ENCODE measurements around the gene CLNK. TPM values are rescaled to one million over a fixed set of nuclear protein-coding genes. Genes with fewer than 3 reads are reported as not detected.

The CLNK gene
- polyA plus RNA-seq, 3 donors, result 0.52 to 1.5 (median 0.58) TPM

DNA sequence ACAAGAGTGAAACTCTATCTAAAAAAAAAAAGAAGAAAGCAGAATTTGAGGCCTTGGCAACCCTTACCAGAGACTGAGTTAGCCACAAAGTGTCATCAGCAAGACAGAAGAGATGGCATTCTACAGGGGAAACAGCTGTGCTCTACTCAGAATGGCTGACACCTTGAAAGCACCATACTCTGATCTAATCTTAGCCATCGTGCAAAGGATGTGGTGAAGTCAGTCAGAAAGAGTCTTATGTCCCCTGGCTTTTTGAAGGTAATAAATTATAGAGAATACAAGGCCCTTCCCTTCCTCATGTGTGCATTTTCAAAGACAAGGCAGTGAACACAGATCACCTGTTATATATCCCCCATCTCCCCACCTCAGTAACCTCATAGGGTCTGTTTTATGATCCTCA lies 13.2 kb downstream of the CLNK start:
- DNase-seq (ENCODE audit: extremely low read depth in 1 of 11, low read depth in 9 of 11, low spot score in 4 of 11), result no peak

DNA sequence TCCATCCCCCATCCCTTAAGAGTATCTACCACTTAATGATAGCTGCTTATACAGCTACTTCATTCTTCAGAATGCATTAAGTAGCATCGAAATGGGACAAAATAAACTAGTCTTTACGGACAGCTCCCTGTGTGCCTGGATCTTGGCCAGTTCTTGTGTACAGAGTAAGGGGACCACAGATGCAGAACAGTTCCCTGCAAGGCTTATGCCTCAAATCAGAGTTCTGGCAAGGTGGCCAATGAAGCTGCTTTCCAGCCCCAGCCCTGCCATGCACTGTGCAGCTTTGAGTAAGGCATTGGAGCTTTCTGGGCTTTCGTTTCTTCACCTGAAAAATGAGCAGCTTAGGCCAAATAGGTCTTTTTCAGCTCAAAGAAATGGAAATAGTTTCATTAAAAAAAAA lies 14.2 kb downstream of the CLNK start:
- DNase-seq (ENCODE audit: extremely low read depth in 1 of 11, low read depth in 9 of 11, low spot score in 4 of 11), result no peak

DNA sequence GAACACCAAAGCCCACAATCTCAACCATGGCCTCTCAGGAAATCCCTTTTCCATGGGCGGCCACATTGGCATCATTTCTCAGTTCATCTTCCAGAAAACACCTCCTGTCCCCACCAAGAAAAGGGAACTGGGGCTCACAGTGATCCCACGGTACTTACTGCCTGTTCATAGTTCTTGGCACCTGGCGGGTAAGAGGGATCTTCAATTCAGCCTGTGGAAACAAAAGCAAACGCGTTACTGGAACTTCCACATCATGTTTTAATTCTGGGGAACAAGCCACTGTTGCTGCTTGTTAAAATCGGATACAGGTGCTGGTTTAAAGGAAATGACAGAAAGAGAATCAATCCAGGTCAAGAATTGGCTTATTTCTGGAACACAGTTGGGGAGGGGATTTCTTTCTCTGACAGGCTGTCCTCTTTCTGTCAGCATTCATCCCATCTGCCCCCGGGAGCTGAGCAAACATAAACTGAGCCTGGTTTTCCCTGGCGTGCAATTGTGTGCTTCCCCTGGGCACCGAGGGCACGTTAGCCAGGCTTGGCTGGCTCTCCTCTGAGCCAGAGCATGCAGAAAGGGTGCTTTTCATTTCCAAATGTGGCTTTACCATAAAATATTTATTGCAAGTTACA lies 16.8 kb downstream of the CLNK start:
- no peak for DNase-seq (ENCODE audit: extremely low read depth in 1 of 11, low read depth in 9 of 11, low spot score in 4 of 11)

DNA sequence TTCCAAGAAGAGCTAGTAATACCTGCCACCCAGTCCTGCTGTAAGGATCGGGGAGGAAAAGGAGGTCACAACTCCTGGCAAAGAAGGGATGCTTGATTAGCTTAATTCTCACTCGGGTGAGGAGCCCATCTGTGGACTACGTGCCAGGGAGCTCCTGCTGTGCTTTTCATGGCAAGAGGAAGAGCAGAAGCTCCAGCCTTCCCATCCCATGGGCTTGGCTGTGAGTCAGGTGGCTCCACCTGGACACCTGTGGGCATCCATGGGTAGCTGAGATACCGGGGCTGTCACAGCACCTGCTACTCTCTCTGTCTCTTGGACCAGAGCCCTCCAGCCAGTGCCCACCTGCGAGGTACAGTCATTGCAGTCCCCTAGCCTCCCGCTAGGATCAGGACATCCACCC lies 18.0 kb downstream of the CLNK start:
- DNase-seq (ENCODE audit: extremely low read depth in 1 of 11, low read depth in 9 of 11, low spot score in 4 of 11), result no peak

DNA sequence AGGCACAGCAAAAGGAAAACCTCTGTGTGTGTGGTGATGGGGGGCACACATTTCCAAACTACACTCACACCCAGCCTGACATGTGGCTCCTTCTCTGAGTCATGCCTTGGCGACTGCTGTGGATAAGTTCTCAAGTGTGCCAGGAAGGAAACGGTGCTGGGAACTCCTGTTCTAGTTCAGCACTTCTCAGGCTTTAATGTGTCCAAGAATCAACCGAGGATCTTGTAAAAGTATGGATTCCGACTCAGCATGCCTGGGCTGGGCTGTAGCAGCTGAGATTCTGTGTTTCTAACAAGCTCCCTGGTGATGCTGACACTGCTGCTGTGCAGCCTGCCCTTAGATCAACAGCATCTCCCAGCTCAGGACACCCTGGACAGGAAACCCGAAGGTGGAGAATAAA lies 20.2 kb downstream of the CLNK start:
- DNase-seq (ENCODE audit: extremely low read depth in 1 of 11, low read depth in 9 of 11, low spot score in 4 of 11), result no peak

DNA sequence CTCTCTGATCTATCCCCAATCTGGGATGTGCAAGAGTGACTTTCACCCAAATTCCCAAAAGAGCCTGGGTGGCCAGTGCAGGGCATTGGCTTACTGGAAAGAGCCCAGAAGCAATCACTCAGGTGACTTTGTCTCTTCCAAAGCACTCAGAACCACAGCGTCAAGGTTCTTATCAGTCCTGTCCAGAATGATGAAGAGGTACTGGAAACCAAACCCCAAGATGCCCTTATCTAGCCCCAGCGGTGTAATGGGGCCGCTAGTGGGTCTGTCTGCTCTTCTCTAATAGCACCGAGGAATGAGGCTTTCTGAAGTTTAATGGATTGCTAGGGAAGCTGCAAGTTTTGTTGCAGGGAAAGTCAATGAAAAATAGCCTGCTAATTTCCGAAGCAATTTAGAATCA lies 21.6 kb downstream of the CLNK start:
- no peak for DNase-seq (ENCODE audit: extremely low read depth in 1 of 11, low read depth in 9 of 11, low spot score in 4 of 11)

DNA sequence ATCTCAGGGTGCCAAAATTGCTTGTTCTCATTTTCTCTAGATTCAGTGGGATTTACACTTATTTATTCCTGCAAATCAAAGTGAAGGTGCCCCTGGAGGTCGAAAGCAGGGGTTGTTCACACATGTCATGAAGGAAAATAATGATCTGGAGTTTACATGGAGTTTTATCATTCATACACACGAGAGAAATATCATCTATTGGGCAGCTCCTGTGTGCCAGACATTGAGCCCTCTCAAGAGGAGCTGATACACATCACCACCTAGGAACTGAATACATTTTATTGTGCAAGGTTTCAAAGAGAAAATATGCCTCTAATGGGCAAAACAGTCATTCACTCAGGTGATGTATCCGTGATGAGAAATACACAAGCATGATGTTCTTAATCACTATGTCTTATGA lies 23.5 kb downstream of the CLNK start:
- DNase-seq (ENCODE audit: extremely low read depth in 1 of 11, low read depth in 9 of 11, low spot score in 4 of 11), result no peak

DNA sequence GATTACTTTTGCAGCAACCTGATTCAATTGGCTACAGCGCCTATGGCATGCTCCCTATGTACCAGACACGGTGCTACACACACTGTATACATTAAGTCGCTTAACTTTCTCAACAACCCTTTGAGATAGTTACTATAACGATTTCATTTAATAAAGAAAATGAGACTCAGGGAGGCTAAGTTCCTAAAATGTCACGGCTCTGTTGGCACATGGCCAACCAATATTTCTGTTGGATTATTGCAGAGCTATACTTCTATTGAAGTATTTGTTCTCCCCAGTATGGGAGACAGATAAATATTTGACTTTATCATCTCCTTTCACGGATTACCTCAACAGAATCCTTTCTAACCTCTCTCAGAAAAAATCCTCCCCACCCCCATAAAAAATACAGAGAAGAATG lies 25.3 kb downstream of the CLNK start:
- DNase-seq (ENCODE audit: extremely low read depth in 1 of 11, low read depth in 9 of 11, low spot score in 4 of 11), result no peak

DNA sequence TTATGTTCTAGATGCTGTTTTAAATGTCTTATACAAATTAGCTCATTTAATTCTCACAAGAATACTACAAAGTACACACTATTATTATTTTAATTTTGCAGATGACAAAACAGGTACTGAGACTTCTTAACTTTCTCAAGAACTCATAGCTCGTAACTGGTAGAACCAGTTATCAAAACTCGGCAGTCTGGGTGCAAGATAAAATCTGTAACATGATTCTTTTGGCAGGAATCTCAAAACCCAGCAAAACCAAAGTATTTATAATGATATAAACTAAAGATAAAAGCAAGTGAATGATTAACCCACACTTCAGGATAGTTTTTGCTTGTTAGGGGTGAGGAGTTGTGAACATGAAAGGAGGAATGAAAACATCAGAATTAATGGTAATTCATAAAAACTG lies 27.6 kb downstream of the CLNK start:
- peak in 9 of 11 donors; percentile 5 to 59 (median 26) for DNase-seq (ENCODE audit: extremely low read depth in 1 of 11, low read depth in 9 of 11, low spot score in 4 of 11)

DNA sequence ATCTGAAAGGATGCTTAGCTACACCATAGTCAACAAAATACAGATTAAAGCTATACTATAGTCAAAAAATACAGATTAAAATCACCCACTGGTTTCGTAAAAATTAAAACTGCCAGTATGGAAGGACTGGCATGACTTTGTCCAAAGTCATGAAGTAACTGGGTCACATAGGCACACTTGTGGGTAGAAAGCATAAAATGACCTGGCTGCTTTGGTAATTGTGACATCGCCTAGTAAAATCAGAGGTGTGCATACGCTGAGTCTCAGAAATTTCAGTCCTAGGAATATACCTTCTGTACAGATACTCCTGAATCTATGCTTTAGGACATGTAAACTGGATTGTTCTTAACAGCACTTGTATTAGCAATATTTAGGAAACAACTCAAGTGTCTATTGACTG lies 28.1 kb downstream of the CLNK start:
- no peak for DNase-seq (ENCODE audit: extremely low read depth in 1 of 11, low read depth in 9 of 11, low spot score in 4 of 11)

DNA sequence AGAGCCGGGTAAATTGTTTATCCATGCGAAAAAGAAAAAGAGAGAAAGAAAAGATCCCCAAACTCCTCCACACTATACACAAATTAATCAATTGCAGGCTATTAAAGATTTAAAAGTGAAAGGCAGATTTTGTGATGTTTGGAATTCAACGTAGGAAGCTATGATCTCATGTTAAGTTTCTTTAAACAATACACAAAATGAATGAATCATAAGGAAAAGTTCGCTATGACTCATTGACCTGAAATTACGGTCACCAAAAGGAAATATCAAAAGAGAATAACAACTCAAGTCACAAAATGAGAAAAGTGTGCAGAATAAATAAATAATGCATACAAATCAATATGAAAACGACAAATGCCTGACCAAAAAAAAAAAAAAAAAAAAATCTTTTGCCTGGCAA lies 28.6 kb downstream of the CLNK start:
- no peak for DNase-seq (ENCODE audit: extremely low read depth in 1 of 11, low read depth in 9 of 11, low spot score in 4 of 11)

DNA sequence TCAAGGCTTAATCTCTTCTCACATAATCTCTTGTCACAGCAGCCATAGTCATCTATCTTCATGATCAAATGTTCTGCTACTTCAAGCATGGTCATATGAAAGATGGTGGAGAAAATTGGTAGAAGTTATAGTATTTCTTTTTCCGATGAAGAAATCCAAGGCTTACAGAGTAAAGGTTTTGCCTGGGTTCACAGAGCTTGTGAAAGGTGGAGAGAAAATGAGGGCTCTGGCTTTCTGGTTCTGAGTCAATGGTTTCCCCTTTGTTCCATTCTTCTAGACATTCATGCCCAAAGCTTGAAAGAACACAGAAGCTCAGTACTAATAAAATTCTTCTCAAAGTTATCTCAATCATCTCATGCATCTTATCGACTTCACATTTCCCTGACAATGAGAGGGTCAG lies 36.1 kb downstream of the CLNK start:
- no peak for DNase-seq (ENCODE audit: extremely low read depth in 1 of 11, low read depth in 9 of 11, low spot score in 4 of 11)

DNA sequence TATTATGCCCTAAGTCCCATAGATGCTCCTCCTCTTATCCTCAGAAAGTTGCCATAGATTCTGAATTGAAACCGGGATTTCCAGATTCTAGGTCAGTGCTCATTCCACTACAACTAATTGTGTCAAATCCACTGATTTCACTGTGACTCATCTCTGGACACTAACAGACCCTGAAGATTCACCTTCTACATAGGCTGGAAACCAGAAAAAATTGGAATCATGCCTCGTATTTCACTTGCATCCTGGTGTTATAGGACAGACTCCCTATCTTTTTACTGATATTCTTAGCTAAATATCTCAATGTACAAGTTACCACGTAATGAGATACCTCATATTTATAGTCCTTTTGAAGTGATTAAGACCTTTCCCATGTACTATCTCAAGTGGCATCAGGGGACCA lies 36.7 kb downstream of the CLNK start:
- no peak for DNase-seq (ENCODE audit: extremely low read depth in 1 of 11, low read depth in 9 of 11, low spot score in 4 of 11)

DNA sequence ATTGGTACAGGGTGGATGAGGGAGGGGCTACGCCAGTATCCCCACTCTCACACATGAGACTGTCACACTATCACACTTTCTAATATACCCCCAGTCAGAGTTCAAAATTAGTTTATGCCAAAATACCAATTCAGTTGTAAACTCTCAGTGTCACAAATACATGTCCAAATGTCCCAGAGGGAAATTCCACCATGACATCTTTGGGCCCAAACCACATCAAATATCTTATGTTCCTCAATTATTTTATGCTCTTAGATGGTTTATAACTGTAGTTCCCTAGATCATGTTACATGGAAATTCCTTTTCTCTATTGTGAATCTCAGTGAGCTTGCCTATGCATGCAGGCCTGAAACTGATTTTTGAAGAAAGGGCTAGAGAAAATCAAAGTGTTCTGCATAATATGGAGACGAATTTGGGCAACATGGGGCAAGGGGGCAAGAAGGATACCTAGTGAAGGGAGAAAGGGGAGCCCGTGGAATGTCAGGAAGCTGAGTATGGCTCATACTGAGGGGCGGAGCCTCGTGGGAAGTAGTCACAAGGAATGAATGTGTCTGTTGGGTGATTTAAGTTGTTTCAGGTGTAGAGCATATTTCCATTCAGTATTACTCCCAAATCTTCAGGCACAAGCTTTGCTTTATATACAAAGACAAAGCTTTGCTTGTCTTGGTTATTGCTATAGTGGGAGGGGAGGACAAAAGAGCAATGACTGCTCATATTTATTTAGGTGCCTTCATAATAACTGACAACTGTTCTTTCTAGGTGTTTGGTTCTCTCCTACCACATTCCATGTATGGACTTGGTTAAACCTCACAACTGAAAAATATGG lies 40.8 kb downstream of the CLNK start:
- no peak for DNase-seq (ENCODE audit: extremely low read depth in 1 of 11, low read depth in 9 of 11, low spot score in 4 of 11)

DNA sequence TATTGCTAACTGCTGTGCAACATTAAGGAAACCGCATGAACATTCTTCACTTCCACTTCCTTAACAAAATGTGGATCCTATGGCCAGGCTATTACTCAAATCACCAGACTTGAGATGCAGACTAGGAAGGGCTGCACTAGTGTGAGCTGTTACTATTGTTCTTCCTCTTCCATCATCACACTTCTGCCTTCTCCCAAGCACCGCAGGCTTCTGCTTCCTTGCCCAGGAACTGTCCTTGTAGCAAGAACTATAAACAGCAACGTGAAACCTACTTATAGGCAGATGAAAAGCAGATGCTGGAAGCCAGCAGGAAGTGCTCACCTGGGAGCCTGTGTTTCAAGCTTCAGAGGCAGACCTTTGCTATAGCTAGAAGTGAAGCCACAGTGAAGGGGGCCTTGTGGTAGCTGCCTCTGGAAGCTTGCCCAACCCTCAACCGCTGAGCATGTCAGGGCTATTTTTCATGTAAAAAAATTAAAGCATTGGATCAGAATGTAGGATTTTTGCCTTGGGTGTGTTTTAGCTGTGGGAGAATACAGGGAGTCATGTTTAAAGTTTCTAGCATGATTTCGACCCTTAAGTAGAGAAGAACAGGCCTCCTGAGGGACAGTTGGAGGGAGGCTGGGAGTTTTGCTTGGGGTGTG lies 43.9 kb downstream of the CLNK start:
- no peak for DNase-seq (ENCODE audit: extremely low read depth in 1 of 11, low read depth in 9 of 11, low spot score in 4 of 11)

DNA sequence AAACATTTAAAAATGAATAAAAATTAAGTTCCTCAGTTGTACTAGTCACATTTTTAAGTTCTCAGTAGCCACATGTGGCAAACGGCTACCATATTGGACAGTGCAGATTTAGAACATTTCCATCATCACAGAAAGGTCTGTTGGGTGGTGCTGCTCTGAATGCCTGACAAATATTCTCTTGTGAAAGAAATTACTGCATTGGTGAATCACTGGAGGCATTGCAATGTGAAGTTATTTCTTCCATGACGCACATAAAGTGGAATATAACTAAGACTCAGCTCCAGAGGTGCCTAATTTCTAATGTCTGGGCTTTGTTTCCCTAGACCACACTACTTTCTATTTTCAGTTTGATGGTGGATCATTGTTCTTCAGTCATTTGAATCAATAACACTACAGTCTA lies 44.9 kb downstream of the CLNK start:
- DNase-seq (ENCODE audit: extremely low read depth in 1 of 11, low read depth in 9 of 11, low spot score in 4 of 11), result no peak

DNA sequence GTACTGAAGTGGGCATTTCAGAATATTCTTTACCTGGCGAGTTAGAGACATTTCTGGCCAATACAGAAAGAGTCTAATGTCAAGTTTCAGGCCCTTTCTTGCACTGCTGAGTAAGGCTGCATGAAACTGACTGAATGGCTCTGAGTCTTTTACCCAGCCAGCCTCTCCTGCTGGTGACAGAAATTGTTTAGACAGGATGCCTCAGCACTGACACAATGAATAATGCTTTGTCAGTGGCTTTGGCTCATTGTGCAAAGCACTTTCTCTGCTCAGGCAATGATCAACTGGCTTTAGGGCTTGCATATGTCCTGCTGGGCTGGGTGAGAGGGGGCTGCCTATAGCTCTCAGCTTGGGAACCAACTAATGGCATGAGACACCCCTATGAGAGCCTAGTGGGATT lies 45.5 kb downstream of the CLNK start:
- DNase-seq (ENCODE audit: extremely low read depth in 1 of 11, low read depth in 9 of 11, low spot score in 4 of 11), result no peak

DNA sequence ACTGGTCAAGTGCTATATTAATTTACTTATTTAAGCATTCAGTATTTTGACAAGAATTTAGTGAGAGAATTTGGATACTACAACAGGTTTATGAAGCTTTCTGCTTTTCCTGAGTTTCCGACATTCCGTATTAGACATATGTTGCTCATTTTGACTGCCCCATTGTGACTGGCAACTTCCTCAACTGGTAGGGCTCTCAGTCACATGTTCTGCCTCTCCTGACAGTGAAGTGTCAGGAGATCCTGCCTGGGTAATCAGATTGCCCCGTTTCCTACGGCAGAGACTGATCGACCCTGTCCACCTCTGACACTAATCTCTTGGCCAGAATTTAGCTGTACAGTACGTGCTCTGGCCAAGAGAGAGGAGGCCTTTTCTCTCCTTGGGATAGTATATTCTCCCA lies 49.5 kb downstream of the CLNK start:
- DNase-seq (ENCODE audit: extremely low read depth in 1 of 11, low read depth in 9 of 11, low spot score in 4 of 11), result no peak

DNA sequence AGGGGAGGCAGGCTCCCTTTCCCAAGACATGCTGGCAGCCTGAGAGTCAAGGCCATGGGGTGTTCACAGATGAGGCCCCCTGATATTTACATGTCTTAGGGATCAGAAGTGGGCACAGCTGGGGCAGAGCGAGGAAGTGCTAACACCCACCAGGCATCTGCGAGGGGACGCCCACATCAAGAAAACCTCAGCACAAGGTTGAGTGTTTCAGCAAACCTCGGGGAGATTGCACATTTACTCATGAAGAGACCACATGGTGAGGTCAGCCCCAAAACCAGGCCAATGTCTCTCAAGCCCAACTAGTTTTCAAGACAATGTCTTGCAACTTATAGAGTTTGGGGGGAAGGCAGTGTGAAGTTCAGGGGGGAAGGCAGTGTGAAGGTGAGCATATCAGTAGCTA lies 55.2 kb downstream of the CLNK start:
- no peak for DNase-seq (ENCODE audit: extremely low read depth in 1 of 11, low read depth in 9 of 11, low spot score in 4 of 11)

DNA sequence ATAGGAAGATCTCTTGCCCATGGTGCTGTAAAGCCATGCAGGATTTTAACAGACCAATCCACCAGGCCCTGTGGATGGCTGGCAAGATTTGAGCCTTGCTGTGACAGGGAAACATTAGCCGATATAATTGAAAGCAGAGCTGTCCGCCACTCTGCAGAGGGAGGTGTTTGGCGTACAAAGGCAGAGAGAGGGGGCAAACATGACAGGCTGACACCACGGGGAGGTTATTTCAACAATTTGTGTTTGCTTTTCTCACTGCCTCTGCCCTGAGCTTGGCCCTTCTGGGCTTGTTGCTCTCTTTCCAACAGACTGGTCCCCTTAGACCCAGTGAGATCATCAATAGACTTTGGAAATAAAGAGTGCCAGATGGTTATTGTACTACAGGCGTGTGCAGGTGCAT lies 59.4 kb downstream of the CLNK start:
- no peak for DNase-seq (ENCODE audit: extremely low read depth in 1 of 11, low read depth in 9 of 11, low spot score in 4 of 11)

DNA sequence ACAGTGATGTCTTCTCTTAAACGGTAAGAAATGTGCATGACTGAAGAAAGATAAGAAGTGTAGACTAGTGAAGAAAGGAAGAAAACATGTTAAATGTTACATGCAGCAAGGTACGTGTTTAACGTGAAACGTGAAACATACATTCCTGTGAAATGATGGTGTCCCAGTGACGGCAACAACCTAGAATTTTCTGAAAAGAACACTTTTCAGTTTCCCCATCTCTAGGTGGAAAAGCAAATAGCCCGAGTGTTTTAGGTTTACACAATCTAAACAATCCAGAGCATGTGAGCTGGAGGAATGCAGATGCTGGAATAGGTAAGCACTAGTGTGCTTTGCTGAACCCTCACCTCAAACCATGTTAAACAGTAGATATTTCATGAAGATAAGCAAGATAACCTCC lies 60.7 kb downstream of the CLNK start:
- DNase-seq (ENCODE audit: extremely low read depth in 1 of 11, low read depth in 9 of 11, low spot score in 4 of 11), result no peak

Measured in renal cortex interstitium (tissue), 11 donors.